Measurements from ENCODE around the gene JUND. TPM values are rescaled to one million over a fixed set of nuclear protein-coding genes. Genes with fewer than 3 reads are reported as not detected.

The JUND gene
- total and polyA plus RNA-seq, 2 of the 4 experiments (the other 2 are of a cell fraction) = 14.2 to 77.2 TPM

DNA sequence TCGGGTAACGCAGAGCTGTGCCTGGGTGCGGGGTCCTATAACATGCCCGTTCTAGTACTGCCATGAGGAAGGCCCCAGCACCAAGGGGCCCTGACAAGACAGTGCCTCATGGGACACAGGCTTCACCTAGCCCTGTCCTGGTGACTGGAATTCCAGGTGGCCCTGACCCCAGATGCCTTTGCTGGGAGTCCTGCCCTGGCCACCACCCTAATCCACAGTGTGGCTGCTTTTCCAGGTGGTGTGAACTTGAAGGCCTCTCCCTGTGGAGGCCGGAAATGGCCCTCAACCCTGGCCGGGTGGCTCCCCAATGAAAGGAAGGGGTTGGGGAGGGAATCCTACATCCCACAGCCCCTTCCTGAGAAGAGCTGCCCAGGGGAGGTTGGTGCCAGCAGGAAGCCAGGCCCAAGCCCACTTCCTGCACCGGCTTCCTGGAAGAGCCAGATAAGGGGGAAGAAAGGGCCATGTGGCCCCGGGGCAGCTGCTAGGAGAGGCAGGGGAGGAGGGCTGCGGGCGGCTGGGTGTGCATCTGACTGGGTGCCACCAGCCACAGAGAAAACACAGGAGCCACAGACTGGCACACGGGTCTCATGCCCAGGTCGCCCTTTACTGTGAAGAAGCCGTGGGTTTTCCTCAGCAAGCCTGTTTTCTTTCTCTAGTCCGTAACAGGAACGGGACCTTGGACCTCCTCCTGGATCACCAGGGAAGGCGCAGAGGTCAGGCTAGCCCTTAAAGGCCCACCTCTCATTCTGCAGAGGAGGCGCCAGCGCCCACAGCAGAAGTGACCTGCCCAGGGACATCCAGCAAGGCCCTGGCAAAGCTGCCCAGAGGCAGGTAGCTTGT is 36.8 kb upstream of the JUND start:
- no peak overlapping the region for H3K4me3 ChIP-seq (ENCODE audit: insufficient read depth, low read depth, low read length)
- no peak overlapping the region for H3K18ac ChIP-seq (ENCODE audit: low read depth, low read length)
- H2AFZ ChIP-seq (replicated peaks; ENCODE audit: low read length, poor library complexity) = peak overlapping the region; percentile 18
- H3K9me1 ChIP-seq (ENCODE audit: insufficient read depth, low read length) = peaks cover 11% of the 10 kb centered on the region
- no peak overlapping the region for H2AK5ac ChIP-seq (ENCODE audit: low read depth, low read length)
- no peak overlapping the region for H3K23ac ChIP-seq (ENCODE audit: low read depth, low read length)
- in situ Hi-C loops (cut with MboI; ENCODE audit: low sequenced_read_pairs) = no loop called here
- no peaks in the 10 kb centered on the region for H3K9me3 ChIP-seq (ENCODE audit: control insufficient read depth, insufficient read depth, low read length)
- H4K91ac ChIP-seq (ENCODE audit: insufficient read depth, low read depth, low read length) = no peak overlapping the region
- peaks cover 5% of the 10 kb centered on the region; the same call in 1 of the 2 replicates for H3K4me1 ChIP-seq (ENCODE audit: control insufficient read depth, insufficient read depth, low read length)
- H3K27me3 ChIP-seq (ENCODE audit: control insufficient read depth, insufficient read depth, low read length) = no peaks in the 10 kb centered on the region
- ChIA-PET CTCF (no interaction called here), POLR2A (ENCODE audit: unreplicated experiment) (no interaction called here)
- dilution Hi-C loops (cut with HindIII; ENCODE audit: low sequenced_read_pairs, unreplicated experiment) = no loop called here
- H2BK15ac ChIP-seq (ENCODE audit: low read depth, low read length) = no peak overlapping the region
- no peak overlapping the region for H2AK9ac ChIP-seq (replicated peaks; ENCODE audit: low read depth, low read length, poor library complexity)
- H3K56ac ChIP-seq (ENCODE audit: extremely low read depth, insufficient read depth, low read length) = no peak overlapping the region
- H4K8ac ChIP-seq (ENCODE audit: low read depth in 2 of 2, low read length in 2 of 2) = no peak overlapping the region
- H2BK5ac ChIP-seq (ENCODE audit: low read depth, low read length, poor library complexity, severe bottlenecking) = no peak overlapping the region
- ATAC-seq (ENCODE audit: low read depth) (no peak), DNase-seq (no peak)
- no peak overlapping the region for H2BK20ac ChIP-seq (ENCODE audit: low read depth, low read length)
- no peak overlapping the region for H4K5ac ChIP-seq (ENCODE audit: low read depth, low read length)
- no peak overlapping the region for H3K4me2 ChIP-seq (ENCODE audit: low read depth, low read length)
- BruUV-seq (replicated peaks) = no TSS peak
- H3K14ac ChIP-seq (replicated peaks; ENCODE audit: low read depth, low read length) = no peak overlapping the region
- 0 out of 2 replicates have a peak, but pooled peaks cover 3% of the 10 kb centered on the region for H4K20me1 ChIP-seq (ENCODE audit: insufficient read depth, low read length)
- H3K79me1 ChIP-seq (ENCODE audit: low read depth in 1 of 2, low read length in 2 of 2) = peaks cover 45 to 82% of the 10 kb centered on the region in 2 experiments
- intact Hi-C loops (cut with micrococcal nuclease) = no loop called here
- no peak overlapping the region for H3K4ac ChIP-seq (ENCODE audit: low read depth, low read length)
- H3K36me3 ChIP-seq (ENCODE audit: control insufficient read depth, insufficient read depth, low read length) = peaks cover 12% of the 10 kb centered on the region
- no peak overlapping the region for H3K27ac ChIP-seq (ENCODE audit: insufficient read depth, low read length)
- WGBS, 2 experiments (ENCODE audit: extremely low coverage in 2 of 2, insufficient read length in 1 of 2) = 94% methylated on average over 11 of the region's 18 CpGs; no CpG with 5 or more reads in 1 of the 2 experiments
- H2BK120ac ChIP-seq (ENCODE audit: low read depth, low read length) = no peak overlapping the region
- no peak overlapping the region for H3K9ac ChIP-seq (ENCODE audit: low read depth, low read length)
- TF ChIP-seq RAD21 (IDR thresholded peaks at IDR 0.05; ENCODE audit: low read length) (no peak), MAZ (IDR thresholded peaks at IDR 0.05; ENCODE audit: borderline replicate concordance, low read depth, low read length) (no peak), CHD1 (IDR thresholded peaks at IDR 0.05; ENCODE audit: low read depth, low read length) (no peak), USF2 (IDR thresholded peaks at IDR 0.05; ENCODE audit: low read depth, low read length) (no peak), POLR2A (IDR thresholded peaks at IDR 0.05; ENCODE audit: low read depth, low read length) (no peak), FOS (IDR thresholded peaks at IDR 0.05; ENCODE audit: low read depth, low read length) (no peak), SMC3 (IDR thresholded peaks at IDR 0.05; ENCODE audit: low read depth, low read length) (no peak), BHLHE40 (IDR thresholded peaks at IDR 0.05; ENCODE audit: low read depth, low read length) (no peak), CTCF (conservative IDR thresholded peaks at IDR 0.05; ENCODE audit: low read depth, low read length) (no peak), NFE2L2 (IDR thresholded peaks at IDR 0.05; ENCODE audit: low read depth, low read length) (no peak), MAFK (IDR thresholded peaks at IDR 0.05; ENCODE audit: low read depth, low read length) (no peak), MXI1 (IDR thresholded peaks at IDR 0.05; ENCODE audit: borderline replicate concordance, low read depth, low read length) (no peak), CEBPB (IDR thresholded peaks at IDR 0.05; ENCODE audit: low read depth, low read length) (no peak), RCOR1 (IDR thresholded peaks at IDR 0.05; ENCODE audit: insufficient replicate concordance, low read length) (no peak)
- TF ChIP-seq, protein P1, sequence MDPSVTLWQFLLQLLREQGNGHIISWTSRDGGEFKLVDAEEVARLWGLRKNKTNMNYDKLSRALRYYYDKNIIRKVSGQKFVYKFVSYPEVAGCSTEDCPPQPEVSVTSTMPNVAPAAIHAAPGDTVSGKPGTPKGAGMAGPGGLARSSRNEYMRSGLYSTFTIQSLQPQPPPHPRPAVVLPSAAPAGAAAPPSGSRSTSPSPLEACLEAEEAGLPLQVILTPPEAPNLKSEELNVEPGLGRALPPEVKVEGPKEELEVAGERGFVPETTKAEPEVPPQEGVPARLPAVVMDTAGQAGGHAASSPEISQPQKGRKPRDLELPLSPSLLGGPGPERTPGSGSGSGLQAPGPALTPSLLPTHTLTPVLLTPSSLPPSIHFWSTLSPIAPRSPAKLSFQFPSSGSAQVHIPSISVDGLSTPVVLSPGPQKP (IDR thresholded peaks at IDR 0.05; ENCODE audit: borderline replicate concordance, low read depth, low read length) = no peak
